Upper lobe of left lung (tissue), 4 donors: ENCODE results near the gene NRM.

Experiments
- CTCF ChIP-seq, 6 experiments: fragments of 450-650 bp in 4 of 6; fragments of 200-600 bp in 2 of 6; sonication (generic) in 2 of 6; IDR thresholded peaks; one replicate each; pipeline ENCODE4 v1.5.1; 2016 to 2019; ENCODE audit warnings: antibody characterized with exemption in 6 of 6
- POLR2A ChIP-seq, 4 donors: fragments of 450-650 bp; IDR thresholded peaks; one replicate each; pipeline ENCODE4 v1.5.1; 2016 to 2017; ENCODE audit warnings: antibody characterized with exemption in 4 of 4, mild to moderate bottlenecking in 2 of 4

GRCh38 chr6:30711758-30712380 is 21.1 kb upstream of the NRM start:
- TF ChIP-seq POLR2A (IDR thresholded peaks at IDR 0.05), result no peak
- TF ChIP-seq CTCF (IDR thresholded peaks at IDR 0.05), result no peak
